ENCODE measurements around the gene CCDC89. TPM values are rescaled to one million over a fixed set of nuclear protein-coding genes. Genes with fewer than 3 reads are reported as not detected.
"Not testable (repeated sequence)": the region's sequence is repeated elsewhere in the genome, so short reads cannot be mapped to it uniquely, and the experiment has no call there.

Gene CCDC89
- total and polyA plus RNA-seq, 9 donors = 2.8 to 5.9 (median 5.1) TPM

- intact Hi-C loops (cut with DNase I) = loop anchor here in 1 of 4 donors (5.0 kb wide), 1 partner anchor 36 kb away; the partner anchor contains the start of genes DLG2 and TMEM126B
- Histone ChIP-seq H3K9me3 (no peaks in the 10 kb centered on the region), H3K4me3 (peak overlapping the region; percentile 68), H3K36me3 (no peaks in the 10 kb centered on the region), H3K27me3 (no peaks in the 10 kb centered on the region), H3K4me1 (ENCODE audit: insufficient read depth) (peaks cover 2% of the 10 kb centered on the region), H3K27ac (peak overlapping the region in 1 of 2 donors; percentile 98)
- 1 to 2% (median 1%) methylated on average over 10 of the region's 10 CpGs for WGBS, 3 donors
- DNase-seq = no peak
- no peak for TF ChIP-seq POLR2A (IDR thresholded peaks at IDR 0.05)
- no peak for TF ChIP-seq EP300 (IDR thresholded peaks at IDR 0.05)
- TF ChIP-seq, protein P1, sequence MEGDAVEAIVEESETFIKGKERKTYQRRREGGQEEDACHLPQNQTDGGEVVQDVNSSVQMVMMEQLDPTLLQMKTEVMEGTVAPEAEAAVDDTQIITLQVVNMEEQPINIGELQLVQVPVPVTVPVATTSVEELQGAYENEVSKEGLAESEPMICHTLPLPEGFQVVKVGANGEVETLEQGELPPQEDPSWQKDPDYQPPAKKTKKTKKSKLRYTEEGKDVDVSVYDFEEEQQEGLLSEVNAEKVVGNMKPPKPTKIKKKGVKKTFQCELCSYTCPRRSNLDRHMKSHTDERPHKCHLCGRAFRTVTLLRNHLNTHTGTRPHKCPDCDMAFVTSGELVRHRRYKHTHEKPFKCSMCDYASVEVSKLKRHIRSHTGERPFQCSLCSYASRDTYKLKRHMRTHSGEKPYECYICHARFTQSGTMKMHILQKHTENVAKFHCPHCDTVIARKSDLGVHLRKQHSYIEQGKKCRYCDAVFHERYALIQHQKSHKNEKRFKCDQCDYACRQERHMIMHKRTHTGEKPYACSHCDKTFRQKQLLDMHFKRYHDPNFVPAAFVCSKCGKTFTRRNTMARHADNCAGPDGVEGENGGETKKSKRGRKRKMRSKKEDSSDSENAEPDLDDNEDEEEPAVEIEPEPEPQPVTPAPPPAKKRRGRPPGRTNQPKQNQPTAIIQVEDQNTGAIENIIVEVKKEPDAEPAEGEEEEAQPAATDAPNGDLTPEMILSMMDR (IDR thresholded peaks at IDR 0.05) = no peak
Measured at GRCh38 chr11:85663080-85663752, 22.8 kb downstream of the CCDC89 start.

DNA sequence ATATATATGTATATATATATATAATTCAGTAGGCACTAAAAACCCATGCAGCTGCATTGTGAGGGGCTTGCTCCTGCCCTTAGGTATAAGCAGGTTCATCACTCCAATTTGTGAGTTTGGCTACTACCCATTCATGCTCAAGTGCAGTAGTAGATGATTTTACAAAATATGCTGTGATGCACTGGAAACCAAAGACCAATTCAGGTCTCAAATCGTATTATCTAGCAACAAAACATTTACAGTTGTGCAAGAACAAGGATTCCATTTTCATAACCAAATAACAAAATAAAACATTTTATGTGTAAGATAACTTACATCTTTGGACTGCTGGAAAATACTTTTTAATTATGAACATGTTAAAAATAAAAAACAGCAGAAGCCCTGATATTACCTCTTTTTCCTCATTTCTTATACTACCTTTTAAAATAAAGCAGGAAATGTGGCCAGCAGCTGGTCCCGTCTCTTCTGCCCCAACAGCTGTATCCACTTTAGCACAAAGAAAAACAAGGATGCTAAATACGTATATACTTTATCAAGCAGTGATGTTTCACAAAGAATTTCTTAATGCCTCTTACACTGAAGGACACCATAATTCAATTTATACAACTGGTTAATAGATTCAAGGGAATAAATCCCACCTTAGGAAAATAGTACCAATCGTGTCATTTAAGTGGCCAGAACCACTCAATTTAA lies 23.9 kb downstream of the CCDC89 start:
- Histone ChIP-seq H3K9me3 (no peaks in the 10 kb centered on the region), H3K27me3 (no peaks in the 10 kb centered on the region), H3K4me3 (peak overlapping the region; percentile 68), H3K36me3 (no peaks in the 10 kb centered on the region), H3K27ac (no peak overlapping the region), H3K4me1 (ENCODE audit: insufficient read depth) (peaks cover 2% of the 10 kb centered on the region)
- DNase-seq = no peak
- WGBS, 3 donors = 2% methylated on average over 4 of the region's 4 CpGs
- intact Hi-C loops (cut with DNase I) = loop anchor here in 1 of 4 donors (5.0 kb wide), 1 partner anchor 35 kb away; the partner anchor contains the start of genes DLG2 and TMEM126B
- no peak for TF ChIP-seq EP300 (IDR thresholded peaks at IDR 0.05)
- TF ChIP-seq POLR2A (IDR thresholded peaks at IDR 0.05) = no peak
- TF ChIP-seq, protein P1 (IDR thresholded peaks at IDR 0.05) = no peak

DNA sequence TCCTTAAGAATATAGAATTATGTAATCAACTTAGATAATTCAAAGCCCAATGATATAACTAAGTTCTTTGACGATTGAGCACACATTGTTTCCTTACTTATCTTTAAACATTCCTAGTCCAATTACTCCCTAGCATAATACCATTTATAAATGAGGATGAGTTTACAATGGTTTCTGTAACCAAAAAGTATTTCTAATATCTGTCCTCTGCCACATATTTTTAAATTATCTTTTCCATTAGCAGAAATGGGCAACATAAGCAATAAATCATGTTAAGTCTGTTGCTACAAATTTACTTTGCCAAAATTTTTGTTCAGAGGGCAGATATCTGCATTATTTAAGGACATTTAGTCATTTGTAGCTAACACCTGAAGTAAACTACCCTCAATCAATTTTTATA lies 27.8 kb downstream of the CCDC89 start:
- WGBS, 3 donors = 3 to 5% (median 5%) methylated on average over 1 of the region's 1 CpG
- Histone ChIP-seq H3K4me1 (ENCODE audit: insufficient read depth) (peaks cover 2% of the 10 kb centered on the region), H3K27ac (no peak overlapping the region), H3K27me3 (no peaks in the 10 kb centered on the region), H3K9me3 (no peaks in the 10 kb centered on the region), H3K36me3 (no peaks in the 10 kb centered on the region), H3K4me3 (no peak overlapping the region)
- intact Hi-C loops (cut with DNase I) = no loop called here
- DNase-seq = no peak
- no peak for TF ChIP-seq POLR2A (IDR thresholded peaks at IDR 0.05)
- TF ChIP-seq, protein P1 (IDR thresholded peaks at IDR 0.05) = no peak
- TF ChIP-seq EP300 (IDR thresholded peaks at IDR 0.05) = no peak

DNA sequence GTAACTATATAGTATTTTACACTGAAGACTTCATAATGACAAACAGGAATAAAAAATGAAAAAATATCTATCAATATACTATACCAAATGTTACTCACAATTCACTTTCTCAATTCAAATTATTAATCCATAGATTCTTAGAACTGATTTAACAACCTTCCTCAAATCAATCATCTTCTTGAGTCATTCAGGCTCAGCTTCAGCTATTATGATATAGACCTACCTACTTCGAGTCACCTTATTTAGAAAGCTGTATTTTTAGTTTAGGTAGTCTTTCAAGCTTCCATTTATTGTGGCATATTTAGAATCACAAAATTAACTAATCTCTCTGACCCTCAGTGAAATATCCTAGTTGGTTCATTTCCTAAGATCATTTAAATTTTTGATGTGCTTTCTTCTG lies 29.2 kb downstream of the CCDC89 start:
- no peak for DNase-seq
- Histone ChIP-seq H3K9me3 (no peaks in the 10 kb centered on the region), H3K4me3 (no peak overlapping the region), H3K27ac (no peak overlapping the region), H3K4me1 (ENCODE audit: insufficient read depth) (no peaks in the 10 kb centered on the region), H3K36me3 (no peaks in the 10 kb centered on the region), H3K27me3 (no peaks in the 10 kb centered on the region)
- 80 to 89% (median 88%) methylated on average over 1 of the region's 1 CpG for WGBS, 3 donors
- intact Hi-C loops (cut with DNase I) = no loop called here
- TF ChIP-seq EP300 (IDR thresholded peaks at IDR 0.05) (no peak), POLR2A (IDR thresholded peaks at IDR 0.05) (no peak)
- TF ChIP-seq, protein P1 (IDR thresholded peaks at IDR 0.05) = no peak

- WGBS, 3 donors = 95 to 98% (median 97%) methylated on average over 4 of the region's 4 CpGs
- H3K27me3 ChIP-seq; H3K9me3 ChIP-seq; H3K4me1 ChIP-seq (ENCODE audit: insufficient read depth); H3K4me3 ChIP-seq; H3K27ac ChIP-seq; H3K36me3 ChIP-seq; DNase-seq; intact Hi-C loops (cut with DNase I): not testable (repeated sequence)
Measured at GRCh38 chr11:85654343-85654742, 31.7 kb downstream of the CCDC89 start.

All from ovary (tissue), 9 donors.